Brain microvascular endothelial cell (primary cell): ENCODE data around the gene PNKD.
A peak's percentile ranks its signal among the peaks of the same experiment; 100 is the strongest.

Experiments used
- DNase-seq: peaks from one replicate; pipeline ENCODE4 v3.0.0-alpha.2; 2020
- H3K27ac ChIP-seq: fragments of 250-450 bp; sonication (Bioruptor Pico); 2 replicates; pipeline ENCODE4 v1.5.1; 2020; ENCODE audit warnings: mild to moderate bottlenecking, moderate library complexity
- H3K27me3 ChIP-seq: fragments of 250-450 bp; sonication (Bioruptor Pico); replicated peaks from 2 replicates; pipeline ENCODE4 v1.5.1; 2020; ENCODE audit warnings: mild to moderate bottlenecking
- H3K36me3 ChIP-seq: fragments of 250-450 bp; sonication (Bioruptor Pico); replicated peaks from 2 replicates; pipeline ENCODE4 v1.5.1; 2020; ENCODE audit warnings: mild to moderate bottlenecking
- H3K4me3 ChIP-seq: 2 replicates; pipeline ENCODE4 v1.5.1; 2011; ENCODE audit warnings: low read depth, mild to moderate bottlenecking, control low read depth, low read length, moderate library complexity
- in situ Hi-C: cut with HindIII; loops from 2 replicates; pipeline ENCODE4 v1.10.0; 2017; ENCODE audit warnings: low sequenced_read_pairs, low pct_ligation_motif_present
- TF ChIP-seq, protein P1 (sequence below): IDR thresholded peaks from 2 replicates; pipeline ENCODE4 v1.5.1; 2011; ENCODE audit warnings: low read depth, mild to moderate bottlenecking, moderate library complexity, low read length, control low read depth, inconsistent platforms; ENCODE audit errors: missing control alignments

The PNKD gene

GRCh38 chr2:218387369-218388194, 117.3 kb downstream of the PNKD start:
- H3K4me3 ChIP-seq: peak overlapping the region; percentile 47
- H3K27ac ChIP-seq: no peak overlapping the region
- TF ChIP-seq, protein P1, sequence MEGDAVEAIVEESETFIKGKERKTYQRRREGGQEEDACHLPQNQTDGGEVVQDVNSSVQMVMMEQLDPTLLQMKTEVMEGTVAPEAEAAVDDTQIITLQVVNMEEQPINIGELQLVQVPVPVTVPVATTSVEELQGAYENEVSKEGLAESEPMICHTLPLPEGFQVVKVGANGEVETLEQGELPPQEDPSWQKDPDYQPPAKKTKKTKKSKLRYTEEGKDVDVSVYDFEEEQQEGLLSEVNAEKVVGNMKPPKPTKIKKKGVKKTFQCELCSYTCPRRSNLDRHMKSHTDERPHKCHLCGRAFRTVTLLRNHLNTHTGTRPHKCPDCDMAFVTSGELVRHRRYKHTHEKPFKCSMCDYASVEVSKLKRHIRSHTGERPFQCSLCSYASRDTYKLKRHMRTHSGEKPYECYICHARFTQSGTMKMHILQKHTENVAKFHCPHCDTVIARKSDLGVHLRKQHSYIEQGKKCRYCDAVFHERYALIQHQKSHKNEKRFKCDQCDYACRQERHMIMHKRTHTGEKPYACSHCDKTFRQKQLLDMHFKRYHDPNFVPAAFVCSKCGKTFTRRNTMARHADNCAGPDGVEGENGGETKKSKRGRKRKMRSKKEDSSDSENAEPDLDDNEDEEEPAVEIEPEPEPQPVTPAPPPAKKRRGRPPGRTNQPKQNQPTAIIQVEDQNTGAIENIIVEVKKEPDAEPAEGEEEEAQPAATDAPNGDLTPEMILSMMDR: no peak
- no peaks in the 10 kb centered on the region for H3K27me3 ChIP-seq
- H3K36me3 ChIP-seq: no peaks in the 10 kb centered on the region
- in situ Hi-C loops: no loop called here
- peak; percentile 70 for DNase-seq

DNA sequence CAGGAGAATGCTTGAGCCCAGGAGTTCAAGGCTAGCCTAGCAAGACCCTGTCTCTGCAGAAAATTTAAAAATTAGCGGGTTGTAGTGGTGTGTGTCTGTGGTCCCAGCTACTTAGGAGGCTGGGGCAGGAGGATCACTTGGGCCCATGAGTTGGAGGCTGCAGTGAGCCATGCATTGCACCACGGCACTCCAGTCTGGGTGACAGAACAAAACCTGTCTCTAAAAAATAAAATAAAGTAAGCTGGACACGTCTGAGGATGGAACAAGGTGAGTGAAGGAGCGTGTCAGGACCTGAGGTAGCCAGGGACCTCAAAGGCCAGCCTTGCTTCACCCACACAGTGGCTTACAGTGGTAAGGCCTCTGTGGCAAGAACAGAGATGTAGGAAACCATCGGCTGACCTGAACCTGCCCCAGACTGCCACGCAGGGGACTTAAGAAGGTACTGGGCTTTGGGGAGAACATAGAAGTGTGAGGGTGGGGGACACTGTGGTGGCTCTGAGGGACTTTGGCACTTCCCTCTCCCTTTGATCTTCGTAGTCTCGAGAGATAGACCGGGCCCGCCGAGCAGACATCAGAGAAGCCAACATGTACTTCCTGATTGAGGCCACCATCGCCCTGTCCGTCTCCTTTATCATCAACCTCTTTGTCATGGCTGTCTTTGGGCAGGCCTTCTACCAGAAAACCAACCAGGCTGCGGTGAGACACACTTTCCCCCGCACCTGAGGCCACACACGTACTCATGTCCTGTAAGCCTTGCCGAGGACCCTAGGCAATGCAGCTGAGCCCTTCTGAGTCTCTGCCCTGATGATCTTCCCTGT, 119.2 kb downstream of the PNKD start:
- Histone ChIP-seq H3K4me3 (no peak overlapping the region), H3K27ac (no peak overlapping the region), H3K36me3 (no peaks in the 10 kb centered on the region), H3K27me3 (no peaks in the 10 kb centered on the region)
- in situ Hi-C loops: no loop called here
- TF ChIP-seq, protein P1: no peak
- no peak for DNase-seq

DNA sequence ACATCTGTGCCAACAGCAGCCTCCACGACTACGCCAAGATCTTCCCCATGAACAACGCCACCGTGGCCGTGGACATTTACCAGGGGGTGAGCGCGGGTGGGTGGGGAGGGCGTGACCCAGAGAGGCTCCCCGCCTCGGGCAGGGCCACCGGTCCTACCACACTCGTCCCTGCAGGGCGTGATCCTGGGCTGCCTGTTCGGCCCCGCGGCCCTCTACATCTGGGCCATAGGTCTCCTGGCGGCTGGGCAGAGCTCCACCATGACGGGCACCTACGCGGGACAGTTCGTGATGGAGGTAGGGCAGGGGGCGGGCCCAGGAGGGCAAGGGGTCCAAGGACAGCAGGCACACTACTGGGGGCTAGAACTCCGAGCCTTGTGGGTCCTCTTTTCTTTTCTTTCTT, 120.9 kb downstream of the PNKD start:
- Histone ChIP-seq H3K36me3 (no peaks in the 10 kb centered on the region), H3K4me3 (no peak overlapping the region), H3K27ac (no peak overlapping the region), H3K27me3 (no peaks in the 10 kb centered on the region)
- in situ Hi-C loops: no loop called here
- TF ChIP-seq, protein P1: no peak
- no peak for DNase-seq

- H3K27ac ChIP-seq: no peak overlapping the region
- H3K4me3 ChIP-seq: no peak overlapping the region
- no peaks in the 10 kb centered on the region for H3K27me3 ChIP-seq
- no peak for DNase-seq
- H3K36me3 ChIP-seq: no peaks in the 10 kb centered on the region
- in situ Hi-C loops: no loop called here
- TF ChIP-seq, protein P1: no peak
These were observed 122.1 kb downstream of the PNKD start for GRCh38 chr2:218392459-218392858.

DNA sequence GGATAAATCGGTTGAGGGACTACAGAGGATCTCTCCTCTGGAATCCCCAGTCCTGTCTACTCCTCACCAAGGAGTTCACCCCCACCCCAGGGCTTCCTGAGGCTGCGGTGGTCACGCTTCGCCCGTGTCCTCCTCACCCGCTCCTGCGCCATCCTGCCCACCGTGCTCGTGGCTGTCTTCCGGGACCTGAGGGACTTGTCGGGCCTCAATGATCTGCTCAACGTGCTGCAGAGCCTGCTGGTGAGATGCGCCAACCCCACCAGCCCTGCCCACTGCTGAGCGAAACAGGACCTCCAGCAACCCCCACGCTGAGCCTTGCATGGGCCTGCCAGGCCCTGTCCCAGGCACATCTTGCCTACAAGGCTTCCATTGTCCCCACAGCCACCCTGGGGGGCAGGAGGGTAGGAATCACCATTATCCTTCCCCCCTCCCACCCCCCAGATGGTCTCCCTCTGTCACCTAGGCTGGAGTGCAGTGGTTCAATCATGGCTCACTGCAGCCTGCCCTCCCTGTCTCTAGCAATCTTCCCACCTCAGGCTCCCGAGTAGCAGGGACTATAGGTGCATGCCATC, 122.7 kb downstream of the PNKD start:
- Histone ChIP-seq H3K27ac (no peak overlapping the region), H3K4me3 (no peak overlapping the region), H3K36me3 (no peaks in the 10 kb centered on the region), H3K27me3 (no peaks in the 10 kb centered on the region)
- TF ChIP-seq, protein P1: no peak
- DNase-seq: no peak
- in situ Hi-C loops: no loop called here
